Right cardiac atrium (tissue), 5 donors: ENCODE data around the gene SLC51B. TPM values are rescaled to one million over a fixed set of nuclear protein-coding genes. Genes with fewer than 3 reads are reported as not detected.
A peak's percentile ranks its signal among the peaks of the same experiment; 100 is the strongest.
"Not testable (repeated sequence)": the region's sequence is repeated elsewhere in the genome, so short reads cannot be mapped to it uniquely, and the experiment has no call there.

ENCODE experiments used
- ATAC-seq, 2 donors: fragments of 200-7000 bp; cut with Tn5 transposase; one replicate each; pipeline versions ENCODE4 v1.8.0 to v1.9.1; 2020; ENCODE audit warnings: moderate library complexity in 2 of 2, mild to moderate bottlenecking in 1 of 2
- DNase-seq, 3 donors: peaks; one replicate each; pipeline ENCODE4 v3.0.0-alpha.2; 2020
- H3K27ac ChIP-seq: one replicate; pipeline ENCODE4 v1.5.1; 2013; ENCODE audit warnings: mild to moderate bottlenecking, low read length, control low read depth, moderate library complexity
- H3K27me3 ChIP-seq: one replicate; pipeline ENCODE4 v1.6.1; 2013; ENCODE audit not compliant: control insufficient read depth, insufficient read depth
- H3K4me1 ChIP-seq: one replicate; pipeline ENCODE4 v1.6.1; 2013; ENCODE audit warnings: low read length; ENCODE audit not compliant: control insufficient read depth, insufficient read depth
- H3K4me3 ChIP-seq: one replicate; pipeline ENCODE4 v1.5.1; 2013; ENCODE audit warnings: low read length, control low read depth
- H3K9me3 ChIP-seq: one replicate; pipeline ENCODE4 v1.6.1; 2013; ENCODE audit warnings: low read length; ENCODE audit not compliant: control insufficient read depth
- WGBS: extraction: QIAGEN DNeasy Blood & Tissue Kit; methylation state at CpG from one replicate; pipeline ENCODE4 v1.1.7; 2013; 5-methylcytosine and 5-hydroxymethylcytosine counted together
- intact Hi-C, 4 donors: fragments of 100-400 bp; cut with DNase I; formaldehyde crosslinking; loops; one replicate each; pipeline versions ENCODE4 v1.11.0 to v1.14.0; 2022 to 2023
- polyA plus RNA-seq: library from polyadenylated mRNA; stranded (reverse); fragments of 200-250 nt; gene quantifications from one replicate; pipeline ENCODE4 v1.2.3, GENCODE V29; 2013
- total RNA-seq, 4 donors: library from RNA; stranded (reverse); fragmentation: NEBNext Ultra II Directional; extraction: Animal tissue kit (Norgen Biotek cat#: 25700); gene quantifications; one replicate each; pipeline ENCODE4 v1.2.1, GENCODE V29; 2021
- donor health status: healthy with polysubstance abuse.
- donor health status: DM: no; HTN: yes; CAD: no.
- donor health status: DM: no; HTN: no; CAD: no.
- donor health status: DM: no; HTN: yes; CAD: no; lungs with severe emphysema.
- donor health status: DM: yes; HTN: yes; CAD: no.

SLC51B gene
- total and polyA plus RNA-seq, 5 donors, result not detected

GRCh38 chr15:65041787-65042186, 3.4 kb upstream of the SLC51B start:
- Histone ChIP-seq H3K9me3 (no peaks in the 10 kb centered on the region), H3K4me3 (no peak overlapping the region), H3K27ac (no peak overlapping the region), H3K4me1 (no peaks in the 10 kb centered on the region), H3K27me3 (no peaks in the 10 kb centered on the region)
- ATAC-seq, result no peak
- no peak for DNase-seq
- intact Hi-C loops, result no loop called here
- 91% methylated on average over 2 of the region's 2 CpGs for WGBS

GRCh38 chr15:65042776-65043327, 2.3 kb upstream of the SLC51B start:
- intact Hi-C loops, result no loop called here
- Histone ChIP-seq H3K4me3 (no peak overlapping the region), H3K27me3 (no peaks in the 10 kb centered on the region), H3K9me3 (no peaks in the 10 kb centered on the region), H3K4me1 (no peaks in the 10 kb centered on the region), H3K27ac (no peak overlapping the region)
- no peak for ATAC-seq
- 54% methylated on average over 4 of the region's 4 CpGs for WGBS
- no peak for DNase-seq

DNA sequence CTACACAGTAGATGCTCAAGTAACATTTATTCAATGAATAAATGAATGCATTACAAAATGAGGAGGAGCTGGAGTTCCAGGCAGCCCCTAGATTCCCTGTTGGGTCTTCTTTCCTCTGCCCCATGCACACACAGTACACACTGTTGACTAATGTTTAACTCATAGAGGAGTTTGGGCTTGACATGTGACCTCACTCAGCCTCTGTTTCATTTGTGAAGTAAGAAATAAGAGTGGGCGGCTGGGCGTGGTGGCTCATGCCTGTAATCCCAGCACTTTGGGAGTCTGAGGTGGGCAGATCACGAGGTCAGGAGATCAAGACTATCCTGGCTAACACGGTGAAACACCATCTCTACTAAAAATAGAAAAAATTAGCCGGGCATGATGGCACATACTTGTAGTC, 969 bp upstream of the SLC51B start:
- H3K4me3 ChIP-seq, H3K4me1 ChIP-seq, H3K27me3 ChIP-seq, intact Hi-C loops, H3K9me3 ChIP-seq, DNase-seq, H3K27ac ChIP-seq: not testable (repeated sequence)
- peak in 1 of 2 donors; percentile 29 for ATAC-seq
- 75% methylated on average over 5 of the region's 5 CpGs for WGBS

GRCh38 chr15:65048241-65048640, 3.1 kb downstream of the SLC51B start:
- no peak overlapping the region for H3K27ac ChIP-seq
- WGBS, result 58% methylated on average over 2 of the region's 2 CpGs
- ATAC-seq, result no peak
- peaks cover 5% of the 10 kb centered on the region for H3K4me1 ChIP-seq
- intact Hi-C loops, result no loop called here
- H3K4me3 ChIP-seq, result no peak overlapping the region
- no peaks in the 10 kb centered on the region for H3K27me3 ChIP-seq
- H3K9me3 ChIP-seq, result no peaks in the 10 kb centered on the region
- no peak for DNase-seq

DNA sequence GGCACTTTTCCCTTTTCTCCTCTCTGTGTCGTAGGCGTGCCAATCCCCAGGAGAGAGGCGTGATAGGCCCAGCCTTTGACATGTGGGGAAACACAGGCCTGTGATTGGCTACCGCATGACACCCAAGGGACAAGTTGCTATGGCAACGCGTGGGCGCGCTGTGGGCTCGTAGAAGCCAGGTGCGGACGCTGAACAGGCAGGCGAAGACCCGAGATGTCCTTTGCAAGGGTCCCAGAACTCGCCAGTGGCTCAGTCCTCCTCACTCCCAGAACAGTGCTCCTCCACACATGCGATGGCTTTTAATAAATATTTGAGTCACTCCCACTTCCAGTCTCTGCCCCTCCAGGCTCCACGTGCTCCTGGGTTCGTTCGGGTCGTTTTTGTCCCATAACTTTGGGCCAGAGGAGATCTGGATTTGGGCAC, 4.2 kb downstream of the SLC51B start:
- ATAC-seq (peak; percentile 93), DNase-seq (peak; percentile 90 to 97 (median 95))
- intact Hi-C loops, result no loop called here
- H3K9me3 ChIP-seq, result no peaks in the 10 kb centered on the region
- WGBS, result 16% methylated on average over 19 of the region's 19 CpGs
- H3K4me1 ChIP-seq, result peaks cover 5% of the 10 kb centered on the region
- no peaks in the 10 kb centered on the region for H3K27me3 ChIP-seq
- peak overlapping the region; percentile 21 for H3K4me3 ChIP-seq
- no peak overlapping the region for H3K27ac ChIP-seq

GRCh38 chr15:65050270-65050669, 5.1 kb downstream of the SLC51B start:
- WGBS, result 47% methylated on average over 4 of the region's 4 CpGs
- intact Hi-C loops, result loop anchor here in 3 of 4 donors (5.0 kb wide), 2 partner anchors 37 to 47 kb away; no protein-coding TSS in a partner anchor
- Histone ChIP-seq H3K27ac (no peak overlapping the region), H3K4me3 (no peak overlapping the region), H3K27me3 (no peaks in the 10 kb centered on the region), H3K4me1 (peaks cover 13% of the 10 kb centered on the region), H3K9me3 (no peaks in the 10 kb centered on the region)
- no peak for ATAC-seq
- no peak for DNase-seq

DNA sequence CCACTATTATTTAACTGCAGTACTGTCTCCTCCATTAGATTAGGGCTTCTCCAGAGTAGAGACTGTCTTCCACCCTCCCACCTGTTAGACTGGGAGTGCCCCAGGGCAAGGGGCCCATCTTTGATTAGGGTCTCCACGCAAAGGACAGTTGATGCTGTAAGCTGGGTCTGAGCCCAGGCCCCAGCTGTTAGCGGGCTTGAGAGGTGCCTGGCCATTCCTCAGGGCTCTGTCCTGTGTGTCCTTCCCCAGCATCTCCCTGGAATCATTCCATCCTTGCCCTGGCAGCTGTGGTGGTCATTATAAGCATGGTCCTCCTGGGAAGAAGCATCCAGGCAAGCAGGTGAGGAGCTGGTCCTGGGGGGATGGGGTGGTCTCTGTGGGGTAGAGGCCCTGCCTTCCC, 6.1 kb downstream of the SLC51B start:
- WGBS, result 65% methylated on average over 2 of the region's 2 CpGs
- ATAC-seq, result no peak
- intact Hi-C loops, result loop anchor here in 3 of 4 donors (5.0 kb wide), 2 partner anchors 36 to 46 kb away; no protein-coding TSS in a partner anchor
- Histone ChIP-seq H3K9me3 (no peaks in the 10 kb centered on the region), H3K27me3 (no peaks in the 10 kb centered on the region), H3K27ac (no peak overlapping the region), H3K4me3 (no peak overlapping the region), H3K4me1 (peaks cover 18% of the 10 kb centered on the region)
- DNase-seq, result no peak

GRCh38 chr15:65052956-65053355, 7.8 kb downstream of the SLC51B start:
- Histone ChIP-seq H3K27me3 (no peaks in the 10 kb centered on the region), H3K9me3 (no peaks in the 10 kb centered on the region), H3K27ac (no peak overlapping the region), H3K4me1 (peaks cover 18% of the 10 kb centered on the region), H3K4me3 (no peak overlapping the region)
- ATAC-seq (no peak), DNase-seq (no peak)
- intact Hi-C loops, result loop anchor here in 3 of 4 donors (5.0 kb wide), 2 partner anchors 34 to 44 kb away; no protein-coding TSS in a partner anchor
- WGBS, result 79% methylated on average over 2 of the region's 2 CpGs

DNA sequence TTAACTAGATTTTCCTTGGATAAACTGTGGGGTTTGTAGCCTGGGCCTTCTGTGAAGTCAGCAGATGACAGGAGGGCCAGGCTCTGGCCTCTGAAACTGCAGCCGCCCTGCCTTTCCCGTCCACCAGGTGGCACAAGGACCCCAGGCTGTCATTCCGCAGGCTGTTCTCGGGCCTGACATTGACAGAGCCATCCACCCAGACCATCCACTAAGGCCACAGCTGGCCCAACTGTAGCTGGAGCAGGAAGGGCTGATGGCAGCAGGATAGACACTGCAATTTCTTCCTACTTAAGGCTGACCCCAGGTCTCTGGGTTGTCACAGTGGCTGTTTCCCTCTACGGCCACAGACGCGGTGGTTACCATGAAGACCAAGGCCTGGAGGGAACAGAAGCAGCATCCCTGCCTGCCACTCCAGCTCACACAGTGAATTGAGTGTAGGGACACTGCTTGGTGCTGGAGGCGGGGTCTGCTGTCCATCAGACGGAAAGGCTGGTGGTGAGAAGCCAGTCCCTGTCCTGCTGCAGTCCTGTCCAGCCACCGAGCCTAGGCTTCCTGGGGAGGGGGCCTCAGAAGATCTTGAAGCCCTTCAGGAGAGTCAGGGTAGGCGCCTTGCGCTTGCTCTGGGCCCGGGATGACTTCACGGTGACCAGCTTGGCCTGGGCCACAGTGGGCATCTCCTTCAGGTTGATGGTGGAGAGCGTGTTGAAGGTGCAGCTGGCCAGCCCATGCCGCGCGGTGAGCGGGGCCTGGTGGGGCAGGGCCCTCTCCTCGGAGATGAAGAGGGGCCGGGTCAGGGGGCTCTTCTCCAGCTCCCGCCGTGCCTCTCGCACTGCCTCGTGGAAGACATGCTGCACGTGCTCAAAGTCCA, 9.4 kb downstream of the SLC51B start:
- peak; percentile 75 to 78 for ATAC-seq
- 66% methylated on average over 26 of the region's 26 CpGs for WGBS

DNA sequence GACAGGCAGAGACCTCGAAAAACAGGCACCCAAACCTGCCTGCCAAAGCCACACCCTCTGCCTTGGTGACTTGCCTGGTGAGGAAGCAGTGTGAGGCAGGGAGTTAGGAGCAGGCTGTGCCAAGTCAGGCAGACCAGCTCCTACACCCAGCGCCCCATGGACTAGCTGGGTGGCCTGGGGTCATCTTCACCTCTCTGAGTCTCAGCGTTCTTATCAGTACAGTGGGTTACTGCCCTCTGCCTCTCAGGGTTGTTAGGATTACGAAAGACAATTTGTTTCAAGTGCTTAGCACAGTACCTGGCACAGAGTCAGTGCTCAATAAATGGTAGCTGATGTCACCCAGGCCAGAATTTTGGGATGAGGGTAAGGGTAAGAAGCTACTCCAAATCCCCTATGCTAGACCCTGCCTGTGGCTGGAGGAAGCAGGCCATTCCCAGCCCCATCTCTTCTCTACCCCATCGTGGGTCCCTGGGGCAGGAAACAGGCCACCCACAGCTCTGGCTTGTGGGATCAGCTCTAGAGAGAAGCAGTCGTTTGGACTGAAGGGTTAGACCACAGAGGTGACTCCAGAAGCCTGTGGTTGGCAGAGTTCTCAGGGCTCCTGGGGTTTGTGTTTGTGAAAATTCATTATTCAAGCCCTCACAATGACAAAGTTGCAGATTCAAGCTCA, 10.1 kb downstream of the SLC51B start:
- H3K27me3 ChIP-seq, result no peaks in the 10 kb centered on the region
- H3K4me3 ChIP-seq, result no peak overlapping the region
- ATAC-seq (peak; percentile 61 to 71), DNase-seq (peak in 2 of 3 donors; percentile 68 to 77)
- H3K4me1 ChIP-seq, result peaks cover 20% of the 10 kb centered on the region
- intact Hi-C loops, result loop anchor here in 1 of 4 donors (2.0 kb wide), 1 partner anchor 45 kb away; no protein-coding TSS in a partner anchor
- H3K9me3 ChIP-seq, result no peaks in the 10 kb centered on the region
- WGBS, result 36% methylated on average over 6 of the region's 6 CpGs
- peak overlapping the region; percentile 83 for H3K27ac ChIP-seq

More for the DNA sequence above, 9.4 kb downstream of the SLC51B start:
- intact Hi-C loops, result loop anchor here (2.0 to 5.0 kb wide), 3 partner anchors 33 to 46 kb away; no protein-coding TSS in a partner anchor
- Histone ChIP-seq H3K4me3 (no peak overlapping the region), H3K27me3 (no peaks in the 10 kb centered on the region), H3K4me1 (peaks cover 21% of the 10 kb centered on the region), H3K9me3 (no peaks in the 10 kb centered on the region), H3K27ac (peak overlapping the region; percentile 83)
- DNase-seq, result peak; percentile 77 to 90 (median 90)

- DNase-seq, result no peak
- Histone ChIP-seq H3K9me3 (no peaks in the 10 kb centered on the region), H3K4me3 (no peak overlapping the region), H3K27me3 (no peaks in the 10 kb centered on the region), H3K4me1 (peaks cover 26% of the 10 kb centered on the region), H3K27ac (peak overlapping the region; percentile 83)
- ATAC-seq, result no peak
- intact Hi-C loops, result no loop called here
- WGBS, result 78% methylated on average over 9 of the region's 9 CpGs
Observed at GRCh38 chr15:65056106-65056505, 10.9 kb downstream of the SLC51B start.
